ENCODE measurements around the gene MYO9A. TPM values are rescaled to one million over a fixed set of nuclear protein-coding genes. Genes with fewer than 3 reads are reported as not detected.

MYO9A gene
- total and polyA plus RNA-seq, 2 donors (not counting 1 experiment from before 2014, with no cell fraction given) = 6.2 to 66.1 TPM

DNA sequence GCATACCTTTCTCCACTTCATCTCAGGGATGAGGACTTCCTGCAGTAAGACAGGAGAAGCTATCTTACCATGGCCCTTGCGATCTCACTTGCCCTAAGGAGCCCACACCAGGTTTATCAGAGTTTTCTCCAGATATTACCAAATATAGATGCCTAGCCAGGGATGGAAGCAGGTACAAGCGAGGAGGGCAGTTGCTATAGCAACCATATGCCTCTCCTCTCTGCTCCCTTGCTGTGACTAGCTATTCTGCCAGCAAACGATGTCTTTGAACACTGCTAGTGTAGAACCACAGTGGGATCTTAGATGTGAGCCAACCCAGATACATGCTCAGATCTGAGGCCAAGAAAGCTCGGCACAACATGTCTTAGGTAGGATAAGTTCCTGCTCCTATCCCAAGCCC is 45.8 kb upstream of the MYO9A start:
- Histone ChIP-seq H3K9ac (ENCODE audit: low read length) (no peak overlapping the region), H3K4me3 (ENCODE audit: control extremely low read depth in 1 of 5, extremely low read depth in 1 of 5, insufficient read depth in 1 of 5, low read depth in 2 of 5, low read length in 4 of 5) (no peak overlapping the region), H3K27ac (ENCODE audit: low read length in 2 of 2) (no peak overlapping the region), H2AFZ (ENCODE audit: insufficient read depth, low read depth, low read length, poor library complexity, severe bottlenecking) (no peak overlapping the region), H4K20me1 (ENCODE audit: control insufficient read depth, insufficient read depth, low read length, poor library complexity, severe bottlenecking) (no peaks in the 10 kb centered on the region), H3K79me2 (ENCODE audit: control insufficient read depth, insufficient read depth, low read length) (no peaks in the 10 kb centered on the region), H3K9me3 (ENCODE audit: control extremely low read depth in 1 of 3, control insufficient read depth in 2 of 3, insufficient read depth in 1 of 3, low read length in 2 of 3) (no peaks in the 10 kb centered on the region), H3K36me3 (replicated peaks in 1 of 2; ENCODE audit: control extremely low read depth in 1 of 2, control insufficient read depth in 1 of 2, extremely low read depth in 1 of 2, insufficient read depth in 2 of 2, low read length in 1 of 2) (no peaks in the 10 kb centered on the region), H3K27me3 (replicated peaks in 1 of 4; ENCODE audit: control extremely low read depth in 1 of 4, control insufficient read depth in 3 of 4, insufficient read depth in 4 of 4, low read length in 3 of 4) (peaks cover 0 to 3% (median 0%) of the 10 kb centered on the region in 4 experiments), H3K4me1 (ENCODE audit: control insufficient read depth in 2 of 2, insufficient read depth in 2 of 2, low read length in 2 of 2) (no peaks in the 10 kb centered on the region), H3K4me2 (replicated peaks; ENCODE audit: low read depth, low read length, poor library complexity, severe bottlenecking) (no peak overlapping the region)
- Mint-ChIP-seq H3K27ac (no peak overlapping the region), H3K4me3 (no peak overlapping the region), H3K9me3 (ENCODE audit: insufficient read depth) (no peaks in the 10 kb centered on the region), H3K4me1 (no peaks in the 10 kb centered on the region), H3K27me3 (peaks cover 10% of the 10 kb centered on the region)
- ATAC-seq (ENCODE audit: low read depth) (no peak), DNase-seq (no peak)
- CTCF ChIA-PET = interaction anchor here (0.9 to 1.9 kb wide), 2 partner anchors 37 to 420 kb away, joined by 4 to 7 read pairs; no protein-coding TSS in a partner anchor
- TF ChIP-seq CTCF (IDR thresholded peaks at IDR 0.05) = no peak
- TF ChIP-seq EZH2 (IDR thresholded peaks at IDR 0.05; ENCODE audit: borderline replicate concordance, insufficient read depth, low read depth, low read length, poor library complexity, severe bottlenecking) = no peak
- WGBS (ENCODE audit: insufficient coverage) = 96% methylated on average over 4 of the region's 4 CpGs
- intact Hi-C loops (cut with micrococcal nuclease) = no loop called here
- POLR2A ChIA-PET = no interaction called here

GRCh38 chr15:72162569-72162968 is 44.6 kb upstream of the MYO9A start:
- H3K9me3 ChIP-seq (ENCODE audit: control extremely low read depth in 1 of 3, control insufficient read depth in 2 of 3, insufficient read depth in 1 of 3, low read length in 2 of 3) = no peaks in the 10 kb centered on the region
- TF ChIP-seq EZH2 (IDR thresholded peaks at IDR 0.05; ENCODE audit: borderline replicate concordance, insufficient read depth, low read depth, low read length, poor library complexity, severe bottlenecking) (no peak), CTCF (IDR thresholded peaks at IDR 0.05) (no peak)
- H3K27me3 Mint-ChIP-seq = peaks cover 7% of the 10 kb centered on the region
- H3K4me3 ChIP-seq (ENCODE audit: control extremely low read depth in 1 of 5, extremely low read depth in 1 of 5, insufficient read depth in 1 of 5, low read depth in 2 of 5, low read length in 4 of 5) = no peak overlapping the region
- POLR2A ChIA-PET = no interaction called here
- no peak overlapping the region for H3K4me3 Mint-ChIP-seq
- peaks cover 0 to 3% (median 0%) of the 10 kb centered on the region in 4 experiments for H3K27me3 ChIP-seq (replicated peaks in 1 of 4; ENCODE audit: control extremely low read depth in 1 of 4, control insufficient read depth in 3 of 4, insufficient read depth in 4 of 4, low read length in 3 of 4)
- WGBS (ENCODE audit: insufficient coverage) = 91% methylated on average over 5 of the region's 5 CpGs
- H4K20me1 ChIP-seq (ENCODE audit: control insufficient read depth, insufficient read depth, low read length, poor library complexity, severe bottlenecking) = no peaks in the 10 kb centered on the region
- H3K9ac ChIP-seq (ENCODE audit: low read length) = no peak overlapping the region
- no peak for DNase-seq
- no peak overlapping the region for H3K4me2 ChIP-seq (replicated peaks; ENCODE audit: low read depth, low read length, poor library complexity, severe bottlenecking)
- H3K36me3 ChIP-seq (replicated peaks in 1 of 2; ENCODE audit: control extremely low read depth in 1 of 2, control insufficient read depth in 1 of 2, extremely low read depth in 1 of 2, insufficient read depth in 2 of 2, low read length in 1 of 2) = no peaks in the 10 kb centered on the region
- no peaks in the 10 kb centered on the region for H3K9me3 Mint-ChIP-seq (ENCODE audit: insufficient read depth)
- no peaks in the 10 kb centered on the region for H3K4me1 Mint-ChIP-seq
- CTCF ChIA-PET = interaction anchor here (1.8 to 1.9 kb wide), 2 partner anchors 381 to 418 kb away, joined by 7 to 8 read pairs; no protein-coding TSS in a partner anchor
- no peak overlapping the region for H2AFZ ChIP-seq (ENCODE audit: insufficient read depth, low read depth, low read length, poor library complexity, severe bottlenecking)
- H3K27ac ChIP-seq (ENCODE audit: low read length in 2 of 2) = no peak overlapping the region
- H3K4me1 ChIP-seq (ENCODE audit: control insufficient read depth in 2 of 2, insufficient read depth in 2 of 2, low read length in 2 of 2) = no peaks in the 10 kb centered on the region
- no peak overlapping the region for H3K27ac Mint-ChIP-seq
- ATAC-seq (ENCODE audit: low read depth) = no peak
- no peaks in the 10 kb centered on the region for H3K79me2 ChIP-seq (ENCODE audit: control insufficient read depth, insufficient read depth, low read length)
- intact Hi-C loops (cut with micrococcal nuclease) = no loop called here

Data from B cell (primary cell).